Neural cell (in vitro differentiated cells): Measurements from ENCODE around the gene CHRNA4. TPM values are rescaled to one million over a fixed set of nuclear protein-coding genes. Genes with fewer than 3 reads are reported as not detected.

Source experiments
- H2AFZ ChIP-seq: fragments of 200-600, 300-800 bp; sonication (generic), shearing (Covaris generic); 2 replicates; pipeline ENCODE4 v1.6.0; 2014; ENCODE audit warnings: low read depth, mild to moderate bottlenecking, antibody characterized with exemption, low read length, moderate library complexity
- H3F3A ChIP-seq: fragments of 200-600 bp; shearing (Covaris generic); 2 replicates; pipeline ENCODE4 v1.6.1; 2016; ENCODE audit warnings: mild to moderate bottlenecking, moderate library complexity, mixed read lengths, antibody characterized with exemption, low read length; ENCODE audit not compliant: insufficient read depth, poor library complexity, severe bottlenecking
- H3K27ac ChIP-seq: fragments of 200-600, 300-800 bp; sonication (generic), shearing (Covaris generic); 2 replicates; pipeline ENCODE4 v1.5.1; 2014; ENCODE audit warnings: mild to moderate bottlenecking, low read length, moderate library complexity
- H3K27me3 ChIP-seq: fragments of 300-800, 200-600 bp; sonication (generic), shearing (Covaris generic); 2 replicates; pipeline ENCODE4 v1.6.0; 2014; ENCODE audit warnings: mild to moderate bottlenecking, low read depth, low read length, moderate library complexity; ENCODE audit not compliant: insufficient read depth
- H3K36me3 ChIP-seq: fragments of 300-800, 200-600 bp; sonication (generic), shearing (Covaris generic); 2 replicates; pipeline ENCODE4 v1.5.1; 2014; ENCODE audit warnings: mild to moderate bottlenecking, antibody characterized with exemption, low read length, moderate library complexity; ENCODE audit not compliant: insufficient read depth
- H3K4me2 ChIP-seq: fragments of 300-800, 200-600 bp; sonication (generic), shearing (Covaris generic); 2 replicates; pipeline ENCODE4 v1.6.0; 2014; ENCODE audit warnings: mild to moderate bottlenecking, low read length
- H3K4me3 ChIP-seq: fragments of 300-800, 200-600 bp; sonication (generic), shearing (Covaris generic); 2 replicates; pipeline ENCODE4 v1.5.1; 2014; ENCODE audit warnings: mild to moderate bottlenecking, low read length, moderate library complexity
- H3K79me2 ChIP-seq: fragments of 200-600 bp; shearing (Covaris generic); replicated peaks from 2 replicates; pipeline ENCODE4 v1.6.0; 2014; ENCODE audit warnings: mild to moderate bottlenecking, low read length, moderate library complexity; ENCODE audit not compliant: insufficient read depth
- H3K9ac ChIP-seq: fragments of 300-800, 200-600 bp; sonication (generic), shearing (Covaris generic); 2 replicates; pipeline ENCODE4 v1.6.1; 2016; ENCODE audit warnings: mild to moderate bottlenecking, low read length, mixed read lengths
- H3K9me2 ChIP-seq: fragments of 200-600 bp; shearing (Covaris generic); 2 replicates; pipeline ENCODE4 v1.6.1; 2016; ENCODE audit warnings: mild to moderate bottlenecking, low read length, mixed read lengths; ENCODE audit not compliant: insufficient read depth
- H3K9me3 ChIP-seq: fragments of 200-600, 300-800 bp; sonication (generic), shearing (Covaris generic); 2 replicates; pipeline ENCODE4 v1.6.1; 2016; ENCODE audit warnings: mild to moderate bottlenecking, mixed run types, low read length, moderate library complexity, mixed read lengths
- H4K20me1 ChIP-seq: fragments of 200-600 bp; shearing (Covaris generic); 2 replicates; pipeline ENCODE4 v1.6.1; 2016; ENCODE audit warnings: mild to moderate bottlenecking, mixed run types; ENCODE audit not compliant: insufficient read depth
- EP300 ChIP-seq: fragments of 450-650 bp; conservative IDR thresholded peaks from 2 replicates; pipeline ENCODE4 v1.6.1; 2014; ENCODE audit warnings: antibody characterized with exemption, mild to moderate bottlenecking, moderate library complexity; ENCODE audit not compliant: poor library complexity, severe bottlenecking
- EZH2 ChIP-seq: fragments of 200-600, 300-800 bp; shearing (Covaris generic), sonication (generic); IDR thresholded peaks from 2 replicates; pipeline ENCODE4 v1.6.1; 2014; ENCODE audit warnings: antibody characterized with exemption, low read length, borderline replicate concordance, mild to moderate bottlenecking; ENCODE audit not compliant: insufficient read depth, poor library complexity, severe bottlenecking
- MXI1 ChIP-seq: fragments of 450-650 bp; conservative IDR thresholded peaks from 2 replicates; pipeline ENCODE4 v1.6.1; 2014; ENCODE audit warnings: antibody characterized with exemption, mild to moderate bottlenecking; ENCODE audit not compliant: poor library complexity, severe bottlenecking
- POLR2AphosphoS5 ChIP-seq: IDR thresholded peaks from 2 replicates; pipeline ENCODE4 v1.6.1; 2012
- RAD21 ChIP-seq: fragments of 450-650 bp; conservative IDR thresholded peaks from 2 replicates; pipeline ENCODE4 v1.6.1; 2014; ENCODE audit warnings: antibody characterized with exemption, mild to moderate bottlenecking, moderate library complexity
- SMC3 ChIP-seq: fragments of 450-650 bp; conservative IDR thresholded peaks from 2 replicates; pipeline ENCODE4 v1.6.1; 2014; ENCODE audit warnings: antibody characterized with exemption, mild to moderate bottlenecking, moderate library complexity; ENCODE audit not compliant: poor library complexity
- TAF1 ChIP-seq: IDR thresholded peaks from 2 replicates; pipeline ENCODE4 v1.6.1; 2012; ENCODE audit warnings: low read depth
- polyA plus RNA-seq: library from polyadenylated mRNA; depleted of rRNA; stranded (reverse); fragments of >200 nt; gene quantifications from 2 replicates; pipeline ENCODE4 v1.2.3, GENCODE V29; 2014
- TF ChIP-seq, protein P1 (sequence below): IDR thresholded peaks from 2 replicates; pipeline ENCODE4 v1.6.1; 2012; ENCODE audit warnings: borderline replicate concordance
- TF ChIP-seq, protein P2 (sequence below): fragments of 450-650 bp; IDR thresholded peaks from 2 replicates; pipeline ENCODE4 v1.5.1; 2014; ENCODE audit warnings: antibody characterized with exemption, mild to moderate bottlenecking, moderate library complexity; ENCODE audit not compliant: poor library complexity, severe bottlenecking

Gene CHRNA4
- polyA plus RNA-seq, 1 donor from 2014 or later = 6.8 TPM

DNA sequence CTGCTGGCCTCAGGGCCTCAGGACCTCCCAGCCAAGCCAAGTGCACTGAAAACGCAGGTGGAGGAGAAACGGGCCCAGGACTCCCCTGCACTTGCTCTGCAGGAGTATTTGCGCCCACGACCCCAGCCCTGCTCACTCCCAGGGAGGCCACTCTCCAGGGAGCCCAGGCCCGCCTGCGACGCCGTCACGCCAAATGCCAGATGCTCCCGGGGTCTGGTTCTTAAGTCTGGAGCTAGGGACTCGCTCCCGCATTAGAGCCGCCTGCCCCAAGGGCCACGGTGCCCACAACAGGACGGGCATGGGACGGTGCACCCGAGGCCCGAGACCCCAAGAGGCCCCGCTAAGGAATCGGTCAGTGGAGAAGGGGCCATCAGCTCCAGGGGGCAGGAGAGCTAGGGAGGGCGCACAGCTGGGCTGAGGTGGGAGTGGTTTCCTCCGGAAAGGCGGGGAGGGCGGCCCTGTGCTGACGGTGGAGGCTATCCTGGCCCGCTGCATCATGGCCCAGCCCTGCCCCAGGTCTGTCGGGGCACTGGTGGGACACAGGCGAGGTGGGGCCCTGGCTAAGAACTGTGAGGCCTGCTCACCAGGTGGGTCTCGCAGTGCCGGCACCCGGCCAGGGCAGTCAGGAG is 44.1 kb upstream of the CHRNA4 start:
- Histone ChIP-seq H3K27ac (no peak overlapping the region), H3K36me3 (no peaks in the 10 kb centered on the region), H3K79me2 (no peaks in the 10 kb centered on the region), H3K9me3 (no peaks in the 10 kb centered on the region), H3K27me3 (no peaks in the 10 kb centered on the region), H3K4me2 (no peak overlapping the region), H3K9ac (no peak overlapping the region), H3K9me2 (no peaks in the 10 kb centered on the region), H2AFZ (no peak overlapping the region), H4K20me1 (no peaks in the 10 kb centered on the region), H3F3A (no peaks in the 10 kb centered on the region), H3K4me3 (no peak overlapping the region)
- TF ChIP-seq, protein P1, sequence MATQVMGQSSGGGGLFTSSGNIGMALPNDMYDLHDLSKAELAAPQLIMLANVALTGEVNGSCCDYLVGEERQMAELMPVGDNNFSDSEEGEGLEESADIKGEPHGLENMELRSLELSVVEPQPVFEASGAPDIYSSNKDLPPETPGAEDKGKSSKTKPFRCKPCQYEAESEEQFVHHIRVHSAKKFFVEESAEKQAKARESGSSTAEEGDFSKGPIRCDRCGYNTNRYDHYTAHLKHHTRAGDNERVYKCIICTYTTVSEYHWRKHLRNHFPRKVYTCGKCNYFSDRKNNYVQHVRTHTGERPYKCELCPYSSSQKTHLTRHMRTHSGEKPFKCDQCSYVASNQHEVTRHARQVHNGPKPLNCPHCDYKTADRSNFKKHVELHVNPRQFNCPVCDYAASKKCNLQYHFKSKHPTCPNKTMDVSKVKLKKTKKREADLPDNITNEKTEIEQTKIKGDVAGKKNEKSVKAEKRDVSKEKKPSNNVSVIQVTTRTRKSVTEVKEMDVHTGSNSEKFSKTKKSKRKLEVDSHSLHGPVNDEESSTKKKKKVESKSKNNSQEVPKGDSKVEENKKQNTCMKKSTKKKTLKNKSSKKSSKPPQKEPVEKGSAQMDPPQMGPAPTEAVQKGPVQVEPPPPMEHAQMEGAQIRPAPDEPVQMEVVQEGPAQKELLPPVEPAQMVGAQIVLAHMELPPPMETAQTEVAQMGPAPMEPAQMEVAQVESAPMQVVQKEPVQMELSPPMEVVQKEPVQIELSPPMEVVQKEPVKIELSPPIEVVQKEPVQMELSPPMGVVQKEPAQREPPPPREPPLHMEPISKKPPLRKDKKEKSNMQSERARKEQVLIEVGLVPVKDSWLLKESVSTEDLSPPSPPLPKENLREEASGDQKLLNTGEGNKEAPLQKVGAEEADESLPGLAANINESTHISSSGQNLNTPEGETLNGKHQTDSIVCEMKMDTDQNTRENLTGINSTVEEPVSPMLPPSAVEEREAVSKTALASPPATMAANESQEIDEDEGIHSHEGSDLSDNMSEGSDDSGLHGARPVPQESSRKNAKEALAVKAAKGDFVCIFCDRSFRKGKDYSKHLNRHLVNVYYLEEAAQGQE = no peak
- TF ChIP-seq EP300 (no peak), RAD21 (no peak), TAF1 (no peak), SMC3 (no peak), POLR2AphosphoS5 (no peak), EZH2 (no peak), MXI1 (no peak)
- TF ChIP-seq, protein P2, sequence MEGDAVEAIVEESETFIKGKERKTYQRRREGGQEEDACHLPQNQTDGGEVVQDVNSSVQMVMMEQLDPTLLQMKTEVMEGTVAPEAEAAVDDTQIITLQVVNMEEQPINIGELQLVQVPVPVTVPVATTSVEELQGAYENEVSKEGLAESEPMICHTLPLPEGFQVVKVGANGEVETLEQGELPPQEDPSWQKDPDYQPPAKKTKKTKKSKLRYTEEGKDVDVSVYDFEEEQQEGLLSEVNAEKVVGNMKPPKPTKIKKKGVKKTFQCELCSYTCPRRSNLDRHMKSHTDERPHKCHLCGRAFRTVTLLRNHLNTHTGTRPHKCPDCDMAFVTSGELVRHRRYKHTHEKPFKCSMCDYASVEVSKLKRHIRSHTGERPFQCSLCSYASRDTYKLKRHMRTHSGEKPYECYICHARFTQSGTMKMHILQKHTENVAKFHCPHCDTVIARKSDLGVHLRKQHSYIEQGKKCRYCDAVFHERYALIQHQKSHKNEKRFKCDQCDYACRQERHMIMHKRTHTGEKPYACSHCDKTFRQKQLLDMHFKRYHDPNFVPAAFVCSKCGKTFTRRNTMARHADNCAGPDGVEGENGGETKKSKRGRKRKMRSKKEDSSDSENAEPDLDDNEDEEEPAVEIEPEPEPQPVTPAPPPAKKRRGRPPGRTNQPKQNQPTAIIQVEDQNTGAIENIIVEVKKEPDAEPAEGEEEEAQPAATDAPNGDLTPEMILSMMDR = no peak

DNA sequence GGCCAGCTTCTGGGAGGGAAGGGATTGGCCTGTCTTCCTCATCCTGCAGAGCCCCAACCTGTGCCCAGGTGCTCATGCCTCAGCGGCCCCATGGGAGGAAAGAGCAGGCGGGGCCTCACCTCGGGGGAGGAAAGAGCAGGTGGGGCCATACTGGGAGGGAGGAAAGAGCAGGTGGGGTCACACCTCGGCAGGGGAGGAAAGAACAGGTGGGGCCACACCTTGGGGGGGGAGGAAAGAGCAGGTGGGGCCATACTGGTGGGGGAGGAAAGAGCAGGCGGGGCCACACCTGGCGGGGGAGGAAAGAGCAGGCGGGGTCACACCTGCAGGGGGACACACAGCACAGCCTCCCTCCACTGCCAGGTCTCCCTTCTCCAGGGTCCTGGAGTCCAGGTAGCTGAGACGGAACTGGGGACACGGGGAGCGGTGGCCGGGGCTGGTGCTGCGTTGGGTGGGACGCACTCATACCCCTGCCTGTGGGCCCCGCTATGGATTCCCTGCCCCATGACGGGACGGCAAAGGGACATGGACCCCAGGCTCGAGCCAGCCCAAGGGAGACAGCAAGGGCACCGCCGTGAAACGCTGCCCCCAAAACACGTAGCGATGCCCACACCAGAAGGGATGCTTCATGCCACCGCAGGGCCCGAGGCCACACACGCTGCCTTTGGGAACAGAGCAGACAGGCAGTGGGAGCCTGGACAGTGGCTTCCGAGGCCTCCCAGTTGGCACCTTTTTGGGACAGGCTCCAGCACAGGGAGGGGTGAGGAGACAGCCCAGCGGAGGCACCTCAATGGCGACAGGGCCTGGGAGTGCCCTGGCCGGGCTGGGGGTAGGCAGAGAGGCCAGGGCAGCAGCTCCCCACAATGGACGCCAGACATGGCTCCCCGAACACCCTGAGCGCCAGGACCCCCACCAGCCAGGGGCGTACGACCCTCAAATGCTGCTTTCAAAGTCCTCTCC is 43.3 kb upstream of the CHRNA4 start:
- no peak overlapping the region for H3K27ac ChIP-seq
- H3K4me3 ChIP-seq = no peak overlapping the region
- TF ChIP-seq, protein P2 = no peak
- no peak for TF ChIP-seq RAD21
- TF ChIP-seq, protein P1 = no peak
- TF ChIP-seq TAF1 = no peak
- no peak for TF ChIP-seq POLR2AphosphoS5
- no peak for TF ChIP-seq MXI1
- TF ChIP-seq SMC3 = no peak
- no peak for TF ChIP-seq EZH2
- no peak for TF ChIP-seq EP300
- no peaks in the 10 kb centered on the region for H3F3A ChIP-seq
- H3K79me2 ChIP-seq = no peaks in the 10 kb centered on the region
- no peaks in the 10 kb centered on the region for H3K9me3 ChIP-seq
- H2AFZ ChIP-seq = no peak overlapping the region
- H3K36me3 ChIP-seq = no peaks in the 10 kb centered on the region
- H4K20me1 ChIP-seq = no peaks in the 10 kb centered on the region
- no peak overlapping the region for H3K4me2 ChIP-seq
- H3K27me3 ChIP-seq = no peaks in the 10 kb centered on the region
- no peak overlapping the region for H3K9ac ChIP-seq
- H3K9me2 ChIP-seq = no peaks in the 10 kb centered on the region
